ENCODE results near the gene SDHB.

SDHB gene

DNA sequence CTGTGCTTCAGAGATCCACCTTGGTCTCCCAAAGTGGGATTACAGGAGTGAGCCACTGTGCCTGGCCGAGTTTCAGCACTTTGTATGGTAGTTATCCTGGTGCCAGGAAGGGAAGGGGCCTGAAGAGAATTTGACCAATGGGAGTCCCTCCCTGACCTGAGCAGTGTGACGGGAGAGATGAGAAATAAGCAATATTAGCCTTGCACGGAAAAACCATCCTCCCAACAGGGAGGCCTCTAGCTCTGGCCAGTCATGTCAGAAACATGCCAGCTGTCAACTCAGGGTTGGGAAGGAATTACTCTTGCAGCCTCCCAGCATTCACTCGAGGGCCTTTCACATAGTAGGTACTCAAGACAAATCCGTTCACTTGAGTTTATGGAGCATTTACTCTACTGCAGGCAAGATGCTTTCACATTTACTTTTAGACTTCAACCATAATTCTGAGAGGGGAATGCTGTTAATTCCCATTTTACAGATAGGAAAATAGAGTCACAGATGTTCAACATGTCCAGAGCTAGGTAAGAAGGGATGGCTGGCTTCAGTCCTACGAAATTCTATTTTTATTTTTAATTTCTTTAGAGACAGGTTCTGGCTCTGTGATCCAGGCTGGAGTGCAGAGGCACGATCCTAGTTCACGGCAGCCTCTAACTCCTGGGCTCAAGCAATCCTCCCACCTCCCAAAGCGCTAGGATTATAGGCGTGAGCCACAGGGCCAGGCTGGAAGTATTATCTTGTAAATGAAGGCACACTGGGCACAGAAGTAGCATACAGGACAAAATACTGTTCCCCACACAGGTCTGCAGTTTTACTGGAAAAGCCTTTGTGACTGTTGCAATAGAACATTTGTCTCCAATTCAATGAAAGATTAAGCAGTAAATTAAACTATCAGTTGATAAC is 38.9 kb downstream of the SDHB start:
- Histone ChIP-seq H3K79me2 (ENCODE audit: insufficient read depth, low read length) (peaks cover 15% of the 10 kb centered on the region), H3K9ac (ENCODE audit: low read depth, low read length, poor library complexity, severe bottlenecking) (no peak overlapping the region), H2AFZ (ENCODE audit: low read length) (no peak overlapping the region), H3K4me2 (ENCODE audit: low read depth, low read length, poor library complexity, severe bottlenecking) (no peak overlapping the region), H4K20me1 (ENCODE audit: insufficient read depth, low read length, poor library complexity, severe bottlenecking) (peaks cover 7% of the 10 kb centered on the region), H3K9me2 (replicated peaks; ENCODE audit: low read depth, low read length) (no peaks in the 10 kb centered on the region), H3F3A (ENCODE audit: low read depth) (no peaks in the 10 kb centered on the region), H3K27me3 (ENCODE audit: insufficient read depth, low read length, poor library complexity, severe bottlenecking) (no peaks in the 10 kb centered on the region), H3K4me3 (ENCODE audit: low read length, poor library complexity, severe bottlenecking) (no peak overlapping the region), H3K4me1 (ENCODE audit: insufficient read depth, low read length, poor library complexity, severe bottlenecking) (peaks cover 16% of the 10 kb centered on the region), H3K9me3 (ENCODE audit: insufficient read depth, low read depth, low read length) (no peaks in the 10 kb centered on the region), H3K36me3 (ENCODE audit: insufficient read depth, low read length) (peaks cover 25% of the 10 kb centered on the region; the same call in 1 of the 2 replicates)
- TF ChIP-seq, protein P1, sequence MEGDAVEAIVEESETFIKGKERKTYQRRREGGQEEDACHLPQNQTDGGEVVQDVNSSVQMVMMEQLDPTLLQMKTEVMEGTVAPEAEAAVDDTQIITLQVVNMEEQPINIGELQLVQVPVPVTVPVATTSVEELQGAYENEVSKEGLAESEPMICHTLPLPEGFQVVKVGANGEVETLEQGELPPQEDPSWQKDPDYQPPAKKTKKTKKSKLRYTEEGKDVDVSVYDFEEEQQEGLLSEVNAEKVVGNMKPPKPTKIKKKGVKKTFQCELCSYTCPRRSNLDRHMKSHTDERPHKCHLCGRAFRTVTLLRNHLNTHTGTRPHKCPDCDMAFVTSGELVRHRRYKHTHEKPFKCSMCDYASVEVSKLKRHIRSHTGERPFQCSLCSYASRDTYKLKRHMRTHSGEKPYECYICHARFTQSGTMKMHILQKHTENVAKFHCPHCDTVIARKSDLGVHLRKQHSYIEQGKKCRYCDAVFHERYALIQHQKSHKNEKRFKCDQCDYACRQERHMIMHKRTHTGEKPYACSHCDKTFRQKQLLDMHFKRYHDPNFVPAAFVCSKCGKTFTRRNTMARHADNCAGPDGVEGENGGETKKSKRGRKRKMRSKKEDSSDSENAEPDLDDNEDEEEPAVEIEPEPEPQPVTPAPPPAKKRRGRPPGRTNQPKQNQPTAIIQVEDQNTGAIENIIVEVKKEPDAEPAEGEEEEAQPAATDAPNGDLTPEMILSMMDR (conservative IDR thresholded peaks at IDR 0.05; ENCODE audit: low read length), result no peak
- TF ChIP-seq EZH2phosphoT487 (IDR thresholded peaks at IDR 0.05; ENCODE audit: borderline replicate concordance), result no peak

DNA sequence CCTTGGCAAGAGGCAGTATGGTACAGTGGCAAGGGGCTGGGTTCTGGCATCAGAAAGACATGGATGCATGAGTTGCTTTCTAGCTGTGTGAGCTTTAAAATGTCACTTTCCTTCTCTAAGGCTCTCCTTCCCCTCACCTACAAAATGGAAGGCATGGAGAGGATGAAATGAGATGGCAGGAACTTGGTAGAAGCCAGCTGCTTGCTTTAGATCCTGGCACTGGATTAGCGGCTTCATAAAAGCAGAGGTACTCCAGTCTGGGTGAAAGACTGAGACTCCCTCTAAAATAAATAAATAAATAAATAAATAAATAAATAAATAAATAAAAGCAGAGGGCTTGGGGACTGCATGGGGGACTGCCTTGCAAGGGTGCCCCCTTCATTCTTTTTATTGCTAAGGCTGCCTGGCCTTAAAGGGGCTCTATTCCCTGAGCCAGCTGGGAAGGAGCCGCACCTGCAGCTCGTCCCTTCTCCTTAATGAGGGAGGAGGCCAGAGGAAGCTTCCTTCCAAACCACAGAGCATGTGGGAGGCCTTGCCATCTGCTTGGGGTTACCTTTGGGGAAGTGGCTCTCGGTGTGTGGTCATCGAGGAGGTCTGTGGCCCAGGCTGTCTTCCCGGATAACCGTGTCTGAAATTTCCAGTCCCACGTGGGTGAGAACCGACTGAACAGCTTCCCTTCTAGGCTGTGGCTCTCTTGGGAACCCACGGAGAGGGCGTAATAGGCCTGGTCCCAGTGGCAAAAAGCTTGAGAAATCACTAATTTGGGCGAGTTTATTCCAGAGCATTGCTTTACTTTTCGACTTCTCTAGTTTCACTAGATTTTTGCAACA is 40.1 kb downstream of the SDHB start:
- no peak overlapping the region for H3K4me3 ChIP-seq (ENCODE audit: low read length, poor library complexity, severe bottlenecking)
- TF ChIP-seq, protein P1 (conservative IDR thresholded peaks at IDR 0.05; ENCODE audit: low read length), result no peak
- TF ChIP-seq EZH2phosphoT487 (IDR thresholded peaks at IDR 0.05; ENCODE audit: borderline replicate concordance), result no peak
- H3K4me2 ChIP-seq (ENCODE audit: low read depth, low read length, poor library complexity, severe bottlenecking), result peak overlapping the region; percentile 9

DNA sequence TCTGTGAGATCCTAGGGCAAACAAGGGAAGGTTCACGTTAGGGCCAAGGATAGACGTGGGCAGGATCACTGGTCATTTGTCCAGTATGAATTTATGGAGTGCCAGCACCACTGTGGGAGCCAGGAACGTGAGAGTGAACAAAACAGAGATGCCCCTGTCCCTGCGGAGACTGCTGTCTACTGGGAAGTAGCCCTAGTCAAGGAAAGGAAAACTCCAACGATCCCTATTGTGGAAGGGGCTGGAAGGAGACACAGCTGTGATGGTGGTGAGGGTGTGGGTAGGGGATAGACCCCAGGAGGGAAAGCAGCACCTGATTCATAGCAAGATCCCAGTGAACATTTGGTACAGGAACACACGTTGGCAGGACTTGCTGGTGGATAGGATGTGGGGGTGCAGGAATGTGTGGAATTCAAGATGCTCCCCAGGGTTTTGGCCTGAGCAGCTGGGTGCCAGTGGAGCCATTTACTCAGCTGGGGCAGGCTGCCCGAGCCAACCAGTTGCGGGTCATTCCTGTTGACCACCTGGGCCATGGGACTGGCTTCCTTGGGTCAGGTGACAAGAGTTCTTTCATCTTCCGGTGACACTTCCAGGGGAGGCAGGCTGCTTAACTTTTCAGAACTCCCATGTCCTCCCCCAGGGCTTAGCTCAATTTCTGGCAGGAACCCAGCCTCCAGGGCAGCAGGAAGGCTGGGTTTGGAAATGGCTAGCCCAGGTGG is 40.9 kb downstream of the SDHB start:
- no peak for TF ChIP-seq EZH2phosphoT487 (IDR thresholded peaks at IDR 0.05; ENCODE audit: borderline replicate concordance)
- TF ChIP-seq, protein P1 (conservative IDR thresholded peaks at IDR 0.05; ENCODE audit: low read length), result no peak
- Histone ChIP-seq H3K4me1 (ENCODE audit: insufficient read depth, low read length, poor library complexity, severe bottlenecking) (peaks cover 26% of the 10 kb centered on the region), H4K20me1 (ENCODE audit: insufficient read depth, low read length, poor library complexity, severe bottlenecking) (peaks cover 12% of the 10 kb centered on the region), H3K9ac (ENCODE audit: low read depth, low read length, poor library complexity, severe bottlenecking) (no peak overlapping the region), H2AFZ (ENCODE audit: low read length) (0 out of 2 replicates have a peak overlapping the region, but pooled peaks have one; percentile 50), H3K4me3 (ENCODE audit: low read length, poor library complexity, severe bottlenecking) (no peak overlapping the region), H3K27me3 (ENCODE audit: insufficient read depth, low read length, poor library complexity, severe bottlenecking) (no peaks in the 10 kb centered on the region), H3K9me2 (replicated peaks; ENCODE audit: low read depth, low read length) (no peaks in the 10 kb centered on the region), H3K36me3 (ENCODE audit: insufficient read depth, low read length) (0 out of 2 replicates have a peak, but pooled peaks cover 6% of the 10 kb centered on the region), H3F3A (ENCODE audit: low read depth) (no peaks in the 10 kb centered on the region), H3K9me3 (ENCODE audit: insufficient read depth, low read depth, low read length) (no peaks in the 10 kb centered on the region), H3K79me2 (ENCODE audit: insufficient read depth, low read length) (peaks cover 35% of the 10 kb centered on the region), H3K4me2 (ENCODE audit: low read depth, low read length, poor library complexity, severe bottlenecking) (no peak overlapping the region)

More for the DNA sequence above, 40.1 kb downstream of the SDHB start:
- H4K20me1 ChIP-seq (ENCODE audit: insufficient read depth, low read length, poor library complexity, severe bottlenecking), result peaks cover 12% of the 10 kb centered on the region
- no peak overlapping the region for H3K9ac ChIP-seq (ENCODE audit: low read depth, low read length, poor library complexity, severe bottlenecking)
- H3K27me3 ChIP-seq (ENCODE audit: insufficient read depth, low read length, poor library complexity, severe bottlenecking), result no peaks in the 10 kb centered on the region
- peaks cover 13% of the 10 kb centered on the region; the same call in 1 of the 2 replicates for H3K36me3 ChIP-seq (ENCODE audit: insufficient read depth, low read length)
- H3K79me2 ChIP-seq (ENCODE audit: insufficient read depth, low read length), result peaks cover 28% of the 10 kb centered on the region
- H3K4me1 ChIP-seq (ENCODE audit: insufficient read depth, low read length, poor library complexity, severe bottlenecking), result peaks cover 26% of the 10 kb centered on the region
- 0 out of 2 replicates have a peak overlapping the region, but pooled peaks have one; percentile 50 for H2AFZ ChIP-seq (ENCODE audit: low read length)
- no peaks in the 10 kb centered on the region for H3F3A ChIP-seq (ENCODE audit: low read depth)
- H3K9me2 ChIP-seq (replicated peaks; ENCODE audit: low read depth, low read length), result no peaks in the 10 kb centered on the region
- H3K9me3 ChIP-seq (ENCODE audit: insufficient read depth, low read depth, low read length), result no peaks in the 10 kb centered on the region
